Subcutaneous adipose tissue (tissue), 4 donors: ENCODE results near the gene MGAT5B. TPM values are rescaled to one million over a fixed set of nuclear protein-coding genes. Genes with fewer than 3 reads are reported as not detected.

Experiments used
- CTCF ChIP-seq: fragments of 450-650 bp; IDR thresholded peaks from one replicate; pipeline ENCODE4 v1.5.1; 2016; ENCODE audit warnings: low read depth, mild to moderate bottlenecking, control low read depth, antibody characterized with exemption, moderate library complexity
- total RNA-seq, 4 donors: library from RNA; depleted of rRNA; stranded (reverse); fragments of >200 nt; gene quantifications; one replicate each; pipeline ENCODE4 v1.1.0, GENCODE V29; 2016

The MGAT5B gene
- total RNA-seq, 4 donors from 2014 or later: 0.19 to 0.88 TPM; not detected in 2

GRCh38 chr17:76946772-76947135 lies 78.5 kb downstream of the MGAT5B start:
- TF ChIP-seq CTCF: no peak

DNA sequence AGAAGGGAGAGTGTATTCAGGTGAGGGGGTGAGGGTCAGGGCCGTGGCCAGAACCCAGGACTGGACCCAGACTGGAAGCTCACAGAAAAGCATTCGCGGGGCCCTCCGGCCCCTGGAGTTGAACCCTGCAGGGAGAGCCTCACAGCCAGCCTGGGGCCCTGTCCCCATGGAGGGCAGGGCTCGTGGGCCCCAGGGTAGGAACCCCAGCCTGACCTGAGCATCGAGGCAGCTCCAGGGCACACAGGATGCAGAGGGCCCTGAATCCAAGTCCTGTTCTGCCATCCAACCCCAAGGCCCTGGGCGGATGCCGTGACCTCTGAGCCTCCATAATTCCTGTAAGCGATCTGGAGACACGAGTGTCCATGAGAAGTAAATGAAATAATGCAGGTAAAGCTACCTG lies 79.1 kb downstream of the MGAT5B start:
- no peak for TF ChIP-seq CTCF

DNA sequence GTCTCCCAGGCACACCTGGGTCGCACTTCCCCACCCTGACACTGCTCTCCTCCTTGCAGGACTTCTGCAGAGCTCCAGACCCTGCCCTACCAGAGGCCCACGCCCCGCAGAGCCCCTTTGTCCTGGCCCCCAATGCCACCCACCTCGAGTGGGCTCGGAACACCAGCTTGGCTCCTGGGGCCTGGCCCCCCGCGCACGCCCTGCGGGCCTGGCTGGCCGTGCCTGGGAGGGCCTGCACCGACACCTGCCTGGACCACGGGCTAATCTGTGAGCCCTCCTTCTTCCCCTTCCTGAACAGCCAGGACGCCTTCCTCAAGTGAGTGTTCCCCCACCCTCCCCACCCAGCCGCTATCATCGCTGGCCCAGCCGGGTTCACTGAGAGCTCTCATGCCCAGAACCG lies 79.6 kb downstream of the MGAT5B start:
- no peak for TF ChIP-seq CTCF

DNA sequence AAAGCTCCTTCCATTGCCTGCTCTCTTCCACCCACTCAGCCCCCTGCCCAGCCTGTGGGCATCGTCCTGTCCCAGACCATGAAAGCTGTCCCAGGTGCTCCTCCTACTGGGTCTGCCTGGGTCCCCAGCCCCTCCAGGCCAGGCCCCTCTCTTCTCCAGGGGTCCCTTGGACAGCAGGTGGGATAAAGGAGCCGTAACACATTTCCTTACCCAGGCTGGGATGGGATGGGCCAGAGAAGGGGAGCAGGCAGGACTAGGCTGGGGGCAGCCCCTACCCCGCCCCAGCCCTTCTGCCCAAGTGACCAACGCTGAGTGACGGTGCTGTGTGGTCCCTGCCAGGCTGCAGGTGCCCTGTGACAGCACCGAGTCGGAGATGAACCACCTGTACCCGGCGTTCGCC lies 80.1 kb downstream of the MGAT5B start:
- TF ChIP-seq CTCF: no peak

DNA sequence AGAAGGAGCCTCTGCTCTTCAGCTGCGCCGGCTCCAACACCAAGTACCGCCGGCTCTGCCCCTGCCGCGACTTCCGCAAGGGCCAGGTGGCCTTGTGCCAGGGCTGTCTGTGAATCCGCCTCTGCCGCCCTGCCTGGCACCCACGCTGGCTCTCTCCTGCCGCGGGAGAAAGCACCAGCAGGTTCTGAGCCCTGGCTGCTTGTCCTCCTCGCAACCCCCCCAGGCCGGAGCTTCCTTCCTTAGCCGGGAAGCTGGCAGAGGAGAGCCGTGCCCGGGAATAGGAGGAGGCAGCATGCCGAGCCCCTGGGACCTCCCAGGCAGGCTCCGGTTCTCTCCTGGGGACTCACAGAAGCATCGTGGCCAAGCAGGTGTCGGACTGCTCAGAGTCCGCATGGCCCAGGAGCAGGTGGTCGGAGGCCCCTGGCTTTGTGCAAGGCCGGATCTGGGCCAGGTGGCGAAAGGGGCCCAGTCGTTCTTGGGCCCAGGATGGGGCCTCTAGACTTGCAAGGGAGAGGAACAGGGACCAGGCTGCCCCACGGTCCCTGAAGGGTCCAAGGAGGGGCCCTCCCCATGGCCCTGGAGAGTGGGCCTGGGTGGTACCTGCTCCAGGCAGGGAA lies 80.6 kb downstream of the MGAT5B start:
- no peak for TF ChIP-seq CTCF

GRCh38 chr17:76949913-76950695 lies 81.9 kb downstream of the MGAT5B start:
- no peak for TF ChIP-seq CTCF

GRCh38 chr17:76951375-76951905 lies 83.2 kb downstream of the MGAT5B start:
- TF ChIP-seq CTCF: no peak
